ENCODE measurements around the gene CHCHD6.

The CHCHD6 gene

DNA sequence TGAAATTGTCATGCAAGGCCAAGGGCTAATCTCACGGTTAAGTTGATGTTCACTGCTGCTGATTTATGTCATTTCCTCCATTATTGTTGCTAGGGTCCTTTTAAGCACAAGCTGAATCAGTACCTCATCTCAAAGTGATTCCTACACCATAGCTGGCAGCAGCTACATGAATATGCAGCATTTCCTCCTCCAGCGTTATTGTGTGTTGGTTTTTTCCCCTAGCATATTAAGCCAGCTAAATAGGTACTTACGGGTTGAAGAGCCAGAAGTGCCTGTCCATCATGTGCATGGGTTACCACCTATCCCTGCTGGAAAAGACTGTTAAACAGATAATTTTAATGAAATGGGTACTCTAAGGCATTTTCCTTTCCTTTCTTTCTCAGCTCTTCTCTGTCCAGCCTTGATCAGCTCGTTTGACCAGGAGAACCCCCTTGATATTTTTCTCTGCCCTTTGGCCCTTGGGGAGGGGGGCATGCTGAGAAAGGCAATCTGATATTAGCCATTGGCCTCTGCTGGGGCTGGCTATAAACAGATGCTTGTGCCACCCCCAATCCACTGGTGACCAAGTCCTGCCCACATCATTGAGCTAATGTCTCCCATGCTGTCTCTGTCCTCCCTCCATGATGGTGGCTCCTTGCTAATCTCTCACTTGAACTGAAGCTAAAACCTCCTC, 163.3 kb downstream of the CHCHD6 start:
- no peak for DNase-seq

- DNase-seq: no peak
Measured at GRCh38 chr3:126867863-126868200, 163.8 kb downstream of the CHCHD6 start.

GRCh38 chr3:126870608-126871210, 166.7 kb downstream of the CHCHD6 start:
- no peak for DNase-seq

DNA sequence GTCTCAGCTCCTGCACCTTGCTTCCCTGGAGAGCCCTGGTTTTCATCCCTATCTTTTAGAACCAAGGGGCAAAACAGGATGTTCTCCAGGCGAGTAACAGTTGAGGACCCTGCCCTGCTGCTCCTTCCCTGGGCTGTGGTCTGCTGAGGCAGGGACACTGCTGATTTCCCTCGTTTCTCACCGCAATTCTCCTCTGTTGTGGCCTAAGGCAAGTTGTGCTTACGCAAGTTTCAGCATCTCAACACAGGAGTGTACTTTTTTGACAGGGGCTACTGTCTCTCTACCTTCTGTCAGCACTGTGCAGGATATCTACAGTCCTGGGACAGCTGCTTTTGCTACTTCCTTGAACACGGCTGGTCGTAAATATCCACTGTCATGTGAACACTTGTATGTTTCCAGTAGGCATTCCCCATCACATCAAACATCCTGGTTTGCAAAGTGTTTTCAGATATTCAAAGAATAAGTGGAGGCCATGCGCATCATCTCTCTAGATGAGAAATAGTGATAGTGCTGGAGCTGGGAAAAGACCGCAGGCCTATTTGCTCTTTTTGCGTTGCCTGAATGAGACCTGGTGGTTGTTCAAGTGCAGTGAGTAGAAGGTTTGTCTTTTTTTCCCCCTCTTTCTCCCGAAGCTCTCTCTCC, 168.8 kb downstream of the CHCHD6 start:
- no peak for DNase-seq

DNA sequence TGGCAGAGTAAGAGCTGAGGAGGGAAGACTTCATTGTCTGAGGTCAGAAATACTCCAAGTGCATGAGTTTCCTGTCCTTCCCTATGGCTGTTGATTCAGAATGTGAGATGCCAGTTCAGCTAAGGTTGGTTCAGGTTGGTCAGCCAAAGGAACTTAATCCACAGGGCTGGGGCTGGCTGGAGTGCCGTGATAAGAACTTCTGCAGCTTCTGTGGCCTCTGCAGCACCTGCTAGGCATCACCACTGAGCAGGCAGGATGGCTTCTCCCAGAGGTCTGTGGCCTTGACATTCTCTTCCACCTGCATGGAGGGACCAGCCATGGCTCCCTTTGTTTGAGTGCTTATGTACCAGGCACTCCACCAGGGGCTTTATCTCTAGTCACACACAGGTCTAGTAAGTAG, 169.4 kb downstream of the CHCHD6 start:
- no peak for DNase-seq

GRCh38 chr3:126878664-126879063, 174.6 kb downstream of the CHCHD6 start:
- DNase-seq: no peak

DNA sequence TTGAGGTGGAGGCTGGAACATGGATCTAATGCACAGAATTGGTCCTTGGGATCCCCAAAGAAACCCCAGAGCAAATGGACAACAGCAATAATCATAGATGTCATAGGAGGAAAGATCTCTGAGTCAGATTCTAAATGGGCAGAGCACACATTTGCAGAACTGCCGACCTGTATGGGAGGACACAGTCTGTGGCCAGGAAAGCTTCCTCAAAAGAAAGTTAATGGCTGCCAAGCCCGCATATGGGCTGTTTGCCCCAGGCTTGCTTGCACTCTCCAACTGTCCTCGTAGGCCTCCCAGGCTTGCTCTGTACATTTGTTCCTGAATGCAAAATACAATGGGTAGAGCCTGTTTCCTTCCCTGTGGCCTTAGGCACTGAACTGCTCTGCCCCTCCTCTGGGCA, 176.9 kb downstream of the CHCHD6 start:
- no peak for DNase-seq

- DNase-seq: no peak
Measured at GRCh38 chr3:126881861-126882260, 177.8 kb downstream of the CHCHD6 start.

DNA sequence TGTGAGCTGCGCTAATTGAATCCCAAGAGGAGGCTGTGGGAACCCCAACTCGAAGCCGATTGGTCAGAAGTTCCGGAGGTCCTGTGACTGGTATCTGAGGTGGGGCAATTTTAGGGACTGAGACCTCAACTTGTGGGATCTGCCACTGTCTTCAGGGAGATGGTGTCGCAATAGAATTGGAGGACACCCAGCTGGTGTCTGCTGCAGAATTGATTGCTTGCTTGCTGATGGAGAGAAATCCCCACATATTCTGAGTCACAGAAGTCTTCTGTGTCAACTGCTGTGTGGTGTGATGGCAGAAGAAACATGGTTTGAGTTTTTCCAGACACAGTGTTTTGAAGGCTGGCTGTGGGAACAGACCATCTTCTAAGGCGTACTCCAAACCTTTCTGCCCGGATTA, 179.2 kb downstream of the CHCHD6 start:
- DNase-seq: no peak

DNA sequence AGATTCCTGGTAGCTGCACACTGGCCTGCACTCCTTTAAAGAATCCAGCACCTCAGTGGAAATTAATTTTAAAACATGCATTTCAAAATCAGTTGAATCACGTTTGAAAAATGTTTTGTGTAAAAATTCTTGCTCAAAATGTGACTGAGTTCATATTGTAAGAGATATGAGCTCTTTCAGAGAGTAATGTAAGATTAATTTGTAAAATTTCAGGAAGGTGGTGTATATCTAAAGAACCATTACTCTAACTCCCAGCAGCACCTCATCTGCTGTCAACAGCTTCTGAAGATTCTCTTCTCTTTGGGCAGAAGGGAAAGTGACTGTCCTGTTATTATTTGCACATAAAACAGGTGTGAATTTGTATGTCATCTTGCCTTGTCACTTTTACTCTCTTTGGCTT, 181.4 kb downstream of the CHCHD6 start:
- DNase-seq: no peak

DNA sequence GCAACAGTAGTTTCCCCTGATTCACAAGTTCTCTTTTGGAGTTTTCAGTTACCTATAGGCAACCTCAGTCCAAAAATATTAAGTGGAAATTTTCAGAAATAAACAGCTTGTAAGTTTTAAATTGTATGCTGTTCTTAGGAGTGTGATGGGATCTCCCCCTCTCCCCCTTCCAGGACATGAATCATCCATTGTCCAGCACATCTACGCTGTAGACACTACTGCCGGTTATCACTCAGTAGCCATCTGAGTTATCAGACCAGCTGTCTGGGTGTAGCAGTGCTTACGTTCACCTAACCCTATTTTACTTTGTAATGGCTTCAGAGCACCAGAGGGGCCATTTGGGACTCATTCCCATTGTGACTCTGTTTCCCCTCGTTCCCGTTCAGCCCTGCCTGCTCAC, 182.2 kb downstream of the CHCHD6 start:
- no peak for DNase-seq

DNA sequence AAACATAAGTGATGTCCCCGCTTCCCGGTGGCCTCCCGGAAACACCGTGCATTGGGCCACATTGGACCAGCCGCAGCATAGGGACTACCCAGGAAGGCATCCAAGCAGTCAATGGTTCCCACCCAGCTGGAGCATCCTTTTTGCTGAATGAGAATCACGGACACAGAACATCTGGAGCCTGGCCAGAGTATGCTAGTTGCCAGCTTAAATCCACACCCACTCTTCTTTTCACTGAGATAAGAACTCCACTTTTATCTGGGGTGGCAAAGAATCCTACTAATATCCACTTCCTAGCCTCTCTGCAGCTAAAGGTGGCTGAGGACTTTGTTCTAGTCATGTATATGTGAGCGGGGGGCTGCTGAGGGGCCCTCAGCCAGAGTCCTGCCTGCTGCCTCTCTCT, 183.6 kb downstream of the CHCHD6 start:
- no peak for DNase-seq

DNA sequence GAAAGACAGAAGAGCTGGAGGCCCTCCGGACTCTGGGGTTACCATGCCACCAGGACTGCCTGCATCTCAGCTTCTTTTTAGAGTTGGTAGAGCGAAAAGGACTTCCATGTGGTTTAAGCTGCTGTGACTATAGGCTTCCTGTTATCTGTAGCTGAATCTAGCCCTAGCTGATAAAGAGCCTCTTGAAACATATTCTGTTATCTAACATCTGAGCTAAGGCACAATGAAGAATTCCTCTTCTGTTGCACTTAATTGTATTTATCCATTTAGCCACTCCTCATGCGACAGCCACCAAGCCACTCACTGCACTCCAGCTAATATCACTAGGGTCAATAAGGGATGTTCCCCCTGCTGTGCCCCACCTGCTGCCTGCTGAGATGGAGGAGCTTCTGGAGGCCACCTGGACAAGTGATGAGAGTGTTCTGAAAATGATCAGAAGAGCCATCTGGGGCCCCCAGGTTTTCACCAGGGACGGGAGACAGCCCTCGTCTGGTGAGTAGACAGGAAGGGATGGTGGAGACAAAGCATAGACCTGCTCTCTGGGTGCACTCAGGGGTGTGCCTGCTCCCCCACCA, 184.2 kb downstream of the CHCHD6 start:
- no peak for DNase-seq

DNA sequence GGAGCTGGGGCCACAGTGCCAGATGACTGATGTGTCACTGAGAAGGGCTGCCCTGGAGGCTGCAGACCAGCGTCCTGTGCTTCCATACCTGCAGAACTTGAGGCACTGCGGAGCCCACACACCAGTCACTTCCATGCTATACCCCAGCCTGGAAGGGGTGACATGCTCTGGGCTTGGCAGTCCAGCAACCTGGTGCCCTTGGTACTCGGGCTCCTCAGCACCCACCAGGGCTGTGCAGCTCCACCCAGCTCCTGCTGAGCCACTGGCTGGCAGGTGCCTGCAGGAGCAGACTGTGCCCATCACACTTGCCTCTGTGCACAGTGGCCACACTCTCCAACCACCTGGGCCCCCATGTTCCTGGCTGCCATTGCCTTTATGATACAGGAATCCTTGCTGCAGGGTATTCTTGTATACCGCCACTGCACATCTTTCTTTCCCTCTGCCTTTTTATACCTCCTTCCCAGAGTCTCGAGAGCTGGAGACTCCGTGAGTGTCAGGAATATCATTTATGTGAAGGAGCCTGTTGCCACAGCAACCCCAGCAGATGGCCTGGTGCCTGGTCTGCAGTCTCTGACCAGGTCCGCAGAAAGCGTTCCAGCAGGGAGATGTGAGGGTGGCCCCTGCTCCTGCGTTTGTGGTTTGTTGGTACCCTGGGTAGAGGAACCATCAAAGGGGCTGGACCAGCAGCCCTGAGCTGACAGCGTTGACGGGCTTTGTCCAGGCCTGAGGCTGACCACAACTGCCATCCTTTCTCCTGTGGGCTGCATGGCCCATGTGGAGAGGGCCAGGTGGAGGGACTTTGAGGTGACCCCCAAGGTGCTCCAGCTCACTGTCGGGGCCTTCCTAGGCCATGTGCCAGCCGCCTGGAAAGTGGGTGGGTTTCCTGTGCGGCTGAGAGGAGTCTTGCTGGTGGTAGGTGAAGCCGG, 185.5 kb downstream of the CHCHD6 start:
- DNase-seq: no peak

DNA sequence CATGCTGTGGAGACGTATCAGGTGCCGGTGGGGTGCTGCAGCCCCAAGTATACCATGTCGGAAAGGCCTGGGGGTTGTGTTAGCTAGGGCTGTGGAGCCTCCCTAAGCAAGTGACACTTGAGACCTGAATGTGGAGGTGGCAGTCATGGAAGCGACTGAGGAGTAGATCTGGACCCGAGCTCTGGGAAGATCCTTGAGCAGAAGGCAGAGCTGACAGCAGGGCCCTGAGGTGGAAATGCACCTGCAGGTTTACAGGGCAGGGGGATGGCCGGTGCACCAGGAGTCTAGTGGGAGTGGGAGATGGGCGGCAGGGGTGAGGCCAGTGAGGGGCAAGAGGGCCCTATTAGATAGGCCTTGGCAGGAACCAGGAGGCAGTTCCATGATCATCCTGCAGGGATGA, 187.1 kb downstream of the CHCHD6 start:
- no peak for DNase-seq

GRCh38 chr3:126891791-126892190, 187.8 kb downstream of the CHCHD6 start:
- DNase-seq: no peak

- DNase-seq: no peak
Measured at GRCh38 chr3:126893651-126894050, 189.6 kb downstream of the CHCHD6 start.

GRCh38 chr3:126894475-126894874, 190.4 kb downstream of the CHCHD6 start:
- DNase-seq: no peak

DNA sequence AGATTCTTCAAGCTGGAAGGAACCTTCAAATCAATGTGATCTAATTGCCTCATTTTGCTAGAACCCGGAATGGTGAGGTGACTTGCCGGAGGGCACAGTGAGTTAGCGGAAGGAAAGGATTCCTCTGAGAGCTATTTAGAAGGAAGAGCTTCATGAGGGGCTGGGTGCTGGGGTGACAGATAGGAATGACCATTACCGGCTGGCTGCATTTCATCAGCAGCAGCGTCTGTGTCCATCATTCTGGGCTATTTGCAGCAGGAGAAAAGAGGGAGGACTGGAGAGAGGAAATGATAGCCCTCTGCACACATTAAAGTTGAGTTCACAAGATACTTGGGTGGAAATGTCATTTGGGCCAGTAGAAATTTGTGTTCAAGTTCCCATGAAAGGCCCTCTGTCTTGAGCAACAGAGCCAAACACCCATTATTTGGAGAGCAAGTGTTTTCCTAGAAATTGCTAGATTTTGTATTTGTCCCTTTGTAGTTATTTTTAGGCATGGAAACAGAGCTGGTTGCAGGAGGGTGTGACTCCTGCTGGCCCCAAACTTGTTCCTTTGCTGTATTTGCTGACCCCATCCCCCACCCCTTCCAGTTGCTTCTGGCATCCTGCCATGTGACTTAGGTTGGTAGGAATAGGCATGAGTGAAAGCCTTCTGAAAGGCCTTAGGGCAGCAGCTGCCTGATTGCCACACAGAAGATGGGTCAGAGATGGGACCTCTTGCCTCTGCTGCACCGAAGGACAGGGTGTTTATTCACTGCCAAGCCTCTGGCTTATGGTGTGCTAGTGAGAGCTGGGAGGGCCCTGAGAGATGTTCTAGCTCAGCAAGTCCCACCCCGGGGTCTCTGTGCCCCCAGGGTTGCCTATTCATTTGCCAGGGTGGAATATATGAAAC, 191.4 kb downstream of the CHCHD6 start:
- DNase-seq: no peak

DNA sequence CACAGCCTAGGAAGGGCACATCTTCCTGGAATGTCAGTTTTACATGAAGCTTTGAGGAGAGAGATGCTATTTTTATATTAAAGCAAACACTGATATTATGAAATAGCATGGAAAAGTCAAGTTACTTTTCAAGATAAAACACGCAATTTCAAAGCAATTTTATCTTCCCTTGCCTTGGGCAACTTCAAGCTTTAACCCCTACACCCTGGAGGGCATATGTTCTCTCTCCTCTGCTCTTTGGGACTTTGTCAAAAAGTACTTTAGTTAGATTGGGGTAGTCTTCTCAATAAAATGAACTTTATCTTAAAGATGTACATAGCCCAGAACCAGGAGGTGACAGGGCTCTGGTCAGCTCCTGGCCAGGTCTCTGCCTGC, 192.0 kb downstream of the CHCHD6 start:
- DNase-seq: no peak

- DNase-seq: no peak
Measured at GRCh38 chr3:126896968-126897367, 192.9 kb downstream of the CHCHD6 start.

- no peak for DNase-seq
Measured at GRCh38 chr3:126897943-126898342, 193.9 kb downstream of the CHCHD6 start.
